ENCODE measurements around the gene PCTP.

- TF ChIP-seq CTCF (IDR thresholded peaks at IDR 0.05) (no peak), POLR2A (IDR thresholded peaks at IDR 0.05) (no peak)
Measured at GRCh38 chr17:55710829-55711496, 39.9 kb upstream of the PCTP start.

All from upper lobe of left lung (tissue), 4 donors.